GM21717 (cell line): Measurements from ENCODE around the gene LOC128125822.
"Not testable (repeated sequence)": the region's sequence is repeated elsewhere in the genome, so short reads cannot be mapped to it uniquely, and the experiment has no call there.

Experiments
- ATAC-seq: cut with Tn5 transposase; IDR thresholded peaks from one replicate; pipeline ENCODE4 v1.9.1; 2021; ENCODE audit warnings: mild to moderate bottlenecking, moderate library complexity; ENCODE audit not compliant: unreplicated experiment

Gene LOC128125822

GRCh38 chr6:63572044-63572746 lies at the start of gene LOC128125822, which contains the start of gene PTP4A1:
TSS of gene LOC128125822 (plus strand) at chr6:63572480.
TSS of gene PTP4A1 (plus strand) at chr6:63572480. CDS start at chr6:63576881, 4,401 bp downstream.
- ATAC-seq, result peak; percentile 94

GRCh38 chr6:63522911-63523287 lies 49.4 kb upstream of the LOC128125822 start:
- ATAC-seq, result not testable (repeated sequence)

GRCh38 chr6:63523630-63524029 lies 48.6 kb upstream of the LOC128125822 start:
- ATAC-seq, result no peak

- peak; percentile 39 for ATAC-seq
Observed at GRCh38 chr6:63525186-63525878, 46.9 kb upstream of the LOC128125822 start.

- ATAC-seq, result no peak
Observed at GRCh38 chr6:63526931-63527330, 45.3 kb upstream of the LOC128125822 start.

- peak; percentile 60 for ATAC-seq
Observed at GRCh38 chr6:63527658-63528514, 44.4 kb upstream of the LOC128125822 start.

- peak; percentile 34 for ATAC-seq
Observed at GRCh38 chr6:63529498-63529897, 42.8 kb upstream of the LOC128125822 start.

GRCh38 chr6:63530182-63530581 lies 42.1 kb upstream of the LOC128125822 start:
- ATAC-seq, result no peak

- ATAC-seq, result no peak
Observed at GRCh38 chr6:63530991-63531390, 41.3 kb upstream of the LOC128125822 start.

- ATAC-seq, result no peak
Observed at GRCh38 chr6:63533026-63533425, 39.3 kb upstream of the LOC128125822 start.

- no peak for ATAC-seq
Observed at GRCh38 chr6:63533952-63534351, 38.3 kb upstream of the LOC128125822 start.

GRCh38 chr6:63537201-63537958 lies 34.9 kb upstream of the LOC128125822 start:
- ATAC-seq, result no peak

GRCh38 chr6:63537959-63538300 lies 34.4 kb upstream of the LOC128125822 start:
- ATAC-seq, result no peak

- no peak for ATAC-seq
Observed at GRCh38 chr6:63538550-63538949, 33.7 kb upstream of the LOC128125822 start.

- no peak for ATAC-seq
Observed at GRCh38 chr6:63543001-63543400, 29.3 kb upstream of the LOC128125822 start.

GRCh38 chr6:63543982-63544381 lies 28.3 kb upstream of the LOC128125822 start:
- ATAC-seq, result no peak

GRCh38 chr6:63546236-63546635 lies 26.0 kb upstream of the LOC128125822 start:
- no peak for ATAC-seq

- no peak for ATAC-seq
Observed at GRCh38 chr6:63546697-63547096, 25.6 kb upstream of the LOC128125822 start.

GRCh38 chr6:63549076-63549475 lies 23.2 kb upstream of the LOC128125822 start:
- no peak for ATAC-seq

GRCh38 chr6:63553208-63553607 lies 19.1 kb upstream of the LOC128125822 start:
- peak; percentile 98 for ATAC-seq

- no peak for ATAC-seq
Observed at GRCh38 chr6:63553900-63554299, 18.4 kb upstream of the LOC128125822 start.
